Measurements from ENCODE around the gene FAR1.

FAR1 gene

GRCh38 chr11:13761716-13762115 lies 93.2 kb downstream of the FAR1 start:
- Histone ChIP-seq H3K27me3 (no peaks in the 10 kb centered on the region), H3K36me3 (no peaks in the 10 kb centered on the region), H3K4me1 (no peaks in the 10 kb centered on the region), H3K4me3 (ENCODE audit: low read depth, low read length) (no peak overlapping the region), H3K9me3 (no peaks in the 10 kb centered on the region)
- no peak for DNase-seq
- TF ChIP-seq CTCF (IDR thresholded peaks at IDR 0.05; ENCODE audit: low read depth, low read length), result no peak

GRCh38 chr11:13762718-13763117 lies 94.2 kb downstream of the FAR1 start:
- Histone ChIP-seq H3K36me3 (no peaks in the 10 kb centered on the region), H3K27me3 (no peaks in the 10 kb centered on the region), H3K9me3 (no peaks in the 10 kb centered on the region), H3K4me1 (no peaks in the 10 kb centered on the region), H3K4me3 (ENCODE audit: low read depth, low read length) (no peak overlapping the region)
- no peak for DNase-seq
- TF ChIP-seq CTCF (IDR thresholded peaks at IDR 0.05; ENCODE audit: low read depth, low read length), result no peak

- Histone ChIP-seq H3K4me1 (no peaks in the 10 kb centered on the region), H3K4me3 (ENCODE audit: low read depth, low read length) (no peak overlapping the region), H3K9me3 (no peaks in the 10 kb centered on the region), H3K36me3 (no peaks in the 10 kb centered on the region), H3K27me3 (no peaks in the 10 kb centered on the region)
- TF ChIP-seq CTCF (IDR thresholded peaks at IDR 0.05; ENCODE audit: low read depth, low read length), result no peak
- no peak for DNase-seq
Measured at GRCh38 chr11:13763341-13763740, 94.9 kb downstream of the FAR1 start.

GRCh38 chr11:13765886-13766285 lies 97.4 kb downstream of the FAR1 start:
- no peaks in the 10 kb centered on the region for H3K36me3 ChIP-seq
- H3K9me3 ChIP-seq, result no peaks in the 10 kb centered on the region
- no peak for TF ChIP-seq CTCF (IDR thresholded peaks at IDR 0.05; ENCODE audit: low read depth, low read length)
- H3K4me1 ChIP-seq, result no peaks in the 10 kb centered on the region
- H3K27me3 ChIP-seq, result no peaks in the 10 kb centered on the region
- H3K4me3 ChIP-seq (ENCODE audit: low read depth, low read length), result no peak overlapping the region
- DNase-seq, result no peak

DNA sequence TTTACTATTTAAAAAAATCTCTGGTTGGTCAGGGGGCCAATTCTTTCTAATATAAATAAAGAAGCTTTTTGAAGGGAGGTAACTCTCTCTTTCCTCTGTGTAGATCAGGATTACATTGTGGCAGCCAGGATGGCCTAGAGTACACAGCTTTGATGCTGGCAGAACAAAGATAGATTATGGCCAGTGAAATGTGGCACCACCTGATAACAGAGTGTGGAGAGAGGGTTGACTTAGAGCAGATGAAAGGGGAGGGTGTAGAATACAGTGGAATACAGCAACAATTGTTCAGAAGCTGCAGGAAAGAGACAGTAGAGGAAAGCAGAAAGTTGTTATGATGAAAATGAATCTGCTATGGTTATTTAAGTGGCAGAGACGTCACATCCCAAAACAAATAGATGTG lies 99.0 kb downstream of the FAR1 start:
- H3K27me3 ChIP-seq, result no peaks in the 10 kb centered on the region
- TF ChIP-seq CTCF (IDR thresholded peaks at IDR 0.05; ENCODE audit: low read depth, low read length), result no peak
- H3K4me1 ChIP-seq, result no peaks in the 10 kb centered on the region
- no peaks in the 10 kb centered on the region for H3K36me3 ChIP-seq
- no peak for DNase-seq
- H3K9me3 ChIP-seq, result no peaks in the 10 kb centered on the region
- no peak overlapping the region for H3K4me3 ChIP-seq (ENCODE audit: low read depth, low read length)

DNA sequence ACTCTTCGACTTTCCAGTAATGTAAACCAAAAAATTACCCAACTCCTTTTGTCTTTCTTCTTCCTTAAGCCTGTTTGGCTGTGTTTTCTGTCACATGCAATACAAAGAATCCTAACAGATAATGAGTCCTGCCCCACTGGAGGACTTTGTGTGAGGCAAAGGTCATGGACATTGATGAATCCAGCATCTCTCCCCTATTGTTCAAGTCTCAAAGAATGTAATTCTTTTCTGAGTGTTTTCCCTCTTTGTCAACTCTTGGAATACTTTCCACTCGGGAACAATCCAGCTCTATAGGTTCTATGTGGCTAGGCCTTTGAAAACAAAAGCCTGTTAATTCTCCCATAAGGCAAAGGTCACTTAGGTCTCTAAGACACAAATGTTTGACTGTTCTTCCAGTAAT lies 100.7 kb downstream of the FAR1 start:
- TF ChIP-seq CTCF (IDR thresholded peaks at IDR 0.05; ENCODE audit: low read depth, low read length), result no peak

More for the DNA sequence above, 100.7 kb downstream of the FAR1 start:
- DNase-seq, result no peak
- H3K9me3 ChIP-seq, result no peaks in the 10 kb centered on the region
- H3K36me3 ChIP-seq, result no peaks in the 10 kb centered on the region
- no peaks in the 10 kb centered on the region for H3K4me1 ChIP-seq
- H3K27me3 ChIP-seq, result no peaks in the 10 kb centered on the region
- no peak overlapping the region for H3K4me3 ChIP-seq (ENCODE audit: low read depth, low read length)

Data from BE2C (cell line).